H54 (cell line): Measurements from ENCODE around the gene SSNA1.
A peak's percentile ranks its signal among the peaks of the same experiment; 100 is the strongest.

Experiments
- DNase-seq: peaks from one replicate; pipeline ENCODE4 v3.0.0; 2011; ENCODE audit warnings: low spot score, mixed read lengths; ENCODE audit not compliant: insufficient read length
- FAIRE-seq: peaks from 3 replicates; lab custom pipeline; 2011; peaks lifted over from hg19 to GRCh38; lab: Jason Lieb, UNC
- POLR2A ChIP-seq: IDR thresholded peaks from 2 replicates; pipeline ENCODE4 v1.6.1; 2011; ENCODE audit warnings: low read depth, mild to moderate bottlenecking, low read length

Gene SSNA1

DNA sequence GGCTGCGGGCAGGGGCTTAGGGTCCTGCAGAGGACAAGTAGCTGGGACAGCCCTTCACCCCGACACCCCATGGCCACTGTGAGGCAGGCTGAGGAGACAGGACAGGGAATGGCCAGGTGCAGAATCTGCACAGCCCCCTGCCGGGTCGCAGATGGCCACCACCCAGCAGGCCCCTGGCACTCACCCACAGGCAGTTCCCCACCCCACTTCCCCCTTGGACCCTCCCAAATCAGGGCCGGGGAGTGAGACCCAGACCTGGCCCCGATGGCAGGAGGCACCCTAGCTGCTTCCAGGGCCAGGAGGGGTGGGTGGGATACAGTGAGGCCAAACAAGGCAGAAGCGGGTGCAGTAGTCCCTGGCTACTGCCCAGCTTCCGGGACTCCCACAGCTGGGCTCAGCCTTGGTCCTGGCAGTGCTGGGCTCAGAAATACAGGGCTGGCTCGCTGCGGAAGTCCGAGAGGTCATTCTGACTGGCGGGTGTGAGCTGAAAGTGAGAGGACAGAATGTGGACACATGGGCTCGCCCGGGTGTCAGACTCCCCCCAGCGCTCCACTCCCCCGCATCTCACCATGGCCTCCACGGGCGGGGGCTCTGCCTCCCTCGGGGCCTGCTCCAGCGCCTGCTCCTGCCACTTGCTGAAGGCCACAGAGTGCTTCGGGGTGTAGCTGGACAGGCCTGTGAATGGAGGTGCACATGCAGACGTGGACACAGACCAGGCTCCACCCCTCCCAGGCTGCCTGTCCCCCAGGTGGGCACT, 3.4 kb downstream of the SSNA1 start:
- no peak for TF ChIP-seq POLR2A
- FAIRE-seq = no peak
- DNase-seq = no peak

DNA sequence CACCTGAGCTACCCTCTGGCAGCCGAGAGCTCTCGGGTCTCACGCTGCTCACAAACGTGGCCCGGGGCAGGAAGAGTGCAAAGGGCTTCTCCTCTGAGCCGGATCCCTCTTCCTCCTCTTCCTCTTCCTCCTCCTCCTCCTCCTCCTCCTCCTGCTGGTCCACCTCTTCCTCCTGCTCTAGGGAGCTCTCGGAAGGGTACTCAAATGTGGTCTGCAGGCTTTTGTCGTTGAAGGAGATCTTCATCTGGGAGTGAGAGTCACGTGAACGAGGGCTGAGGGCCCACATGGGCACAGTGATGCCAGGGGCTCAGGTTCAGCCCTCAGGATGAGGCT, 3.9 kb downstream of the SSNA1 start:
- DNase-seq (no peak), FAIRE-seq (no peak)
- no peak for TF ChIP-seq POLR2A

DNA sequence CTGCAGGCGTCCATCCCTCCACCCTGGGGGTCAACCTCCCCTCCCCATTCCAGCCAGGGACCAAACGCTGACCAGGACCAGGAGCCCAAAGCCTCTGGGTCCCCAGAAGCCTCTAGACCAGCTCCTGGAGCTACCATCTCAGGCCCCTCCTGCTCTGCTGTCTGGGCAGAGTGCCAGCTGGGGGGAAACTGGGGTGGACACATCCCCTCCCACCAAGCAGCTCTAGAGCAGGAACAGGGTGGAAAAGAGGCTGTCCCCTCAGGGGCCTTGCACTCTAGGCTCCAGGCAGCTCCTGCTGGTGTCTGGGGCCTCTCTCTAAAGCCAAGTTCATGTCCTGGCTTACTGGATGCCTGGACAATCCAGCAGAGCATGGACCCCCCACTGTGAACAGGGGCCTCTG, 4.4 kb downstream of the SSNA1 start:
- DNase-seq = no peak
- no peak for TF ChIP-seq POLR2A
- no peak for FAIRE-seq

DNA sequence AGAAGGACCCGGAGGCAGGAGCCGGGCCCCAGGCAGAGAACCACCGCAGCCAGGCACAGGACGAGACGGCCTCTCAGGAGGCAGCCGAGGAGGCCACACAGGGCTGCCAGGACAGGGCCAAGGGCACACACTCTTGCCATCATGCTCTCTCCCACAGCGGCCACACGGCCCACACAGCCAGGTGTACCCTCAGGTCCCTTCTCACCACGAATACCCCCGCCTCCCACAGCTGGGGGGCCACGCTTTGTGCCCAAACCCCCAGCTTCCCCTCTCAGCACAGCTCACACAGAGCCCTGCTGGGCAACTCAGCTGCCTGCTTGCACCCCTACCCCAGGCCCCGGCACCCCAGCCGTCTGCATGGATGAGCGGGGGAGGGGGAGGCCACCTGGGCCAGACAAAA, 5.3 kb downstream of the SSNA1 start:
- no peak for FAIRE-seq
- no peak for TF ChIP-seq POLR2A
- no peak for DNase-seq

DNA sequence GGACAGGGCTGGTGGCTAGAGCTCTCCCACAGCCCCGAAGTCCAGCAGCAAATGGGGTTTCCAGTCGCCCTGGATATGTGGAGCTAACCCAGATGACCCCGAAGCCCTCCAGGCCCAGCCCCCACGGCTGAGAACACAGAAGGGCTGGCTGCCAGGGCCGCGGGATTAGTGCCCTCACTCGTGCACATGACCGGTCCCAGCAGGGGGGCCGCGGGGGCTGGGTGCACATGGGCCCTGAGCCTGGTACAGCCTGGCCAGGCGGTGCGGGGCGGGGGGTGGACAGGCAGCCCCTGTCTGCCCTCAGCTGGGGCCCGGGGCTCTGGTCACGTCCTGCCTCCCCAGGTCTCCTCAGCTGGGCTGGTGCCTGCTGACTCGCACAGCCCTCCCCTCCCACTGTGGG, 5.9 kb downstream of the SSNA1 start:
- TF ChIP-seq POLR2A = no peak
- DNase-seq (no peak), FAIRE-seq (no peak)

DNA sequence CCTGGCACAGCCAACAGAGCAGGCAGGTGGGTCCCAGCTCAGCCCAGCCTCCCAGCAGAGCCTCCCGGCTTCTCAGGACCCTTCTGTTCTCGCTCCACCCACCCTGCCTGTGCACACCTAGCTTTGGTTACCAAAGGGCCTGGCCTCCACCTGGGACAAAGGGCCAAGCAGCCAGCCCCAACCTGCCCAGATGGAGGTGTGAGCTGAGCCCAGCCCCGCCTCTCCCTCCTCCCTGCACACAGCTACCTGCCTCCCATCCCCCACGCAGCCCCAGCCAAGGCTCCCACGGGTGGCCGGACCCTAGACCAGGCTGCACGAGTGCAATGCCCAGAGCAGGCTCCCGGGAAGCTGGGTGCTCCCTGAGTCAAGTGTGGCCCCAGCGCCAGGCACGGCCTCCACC, 6.4 kb downstream of the SSNA1 start:
- DNase-seq (no peak), FAIRE-seq (no peak)
- no peak for TF ChIP-seq POLR2A

DNA sequence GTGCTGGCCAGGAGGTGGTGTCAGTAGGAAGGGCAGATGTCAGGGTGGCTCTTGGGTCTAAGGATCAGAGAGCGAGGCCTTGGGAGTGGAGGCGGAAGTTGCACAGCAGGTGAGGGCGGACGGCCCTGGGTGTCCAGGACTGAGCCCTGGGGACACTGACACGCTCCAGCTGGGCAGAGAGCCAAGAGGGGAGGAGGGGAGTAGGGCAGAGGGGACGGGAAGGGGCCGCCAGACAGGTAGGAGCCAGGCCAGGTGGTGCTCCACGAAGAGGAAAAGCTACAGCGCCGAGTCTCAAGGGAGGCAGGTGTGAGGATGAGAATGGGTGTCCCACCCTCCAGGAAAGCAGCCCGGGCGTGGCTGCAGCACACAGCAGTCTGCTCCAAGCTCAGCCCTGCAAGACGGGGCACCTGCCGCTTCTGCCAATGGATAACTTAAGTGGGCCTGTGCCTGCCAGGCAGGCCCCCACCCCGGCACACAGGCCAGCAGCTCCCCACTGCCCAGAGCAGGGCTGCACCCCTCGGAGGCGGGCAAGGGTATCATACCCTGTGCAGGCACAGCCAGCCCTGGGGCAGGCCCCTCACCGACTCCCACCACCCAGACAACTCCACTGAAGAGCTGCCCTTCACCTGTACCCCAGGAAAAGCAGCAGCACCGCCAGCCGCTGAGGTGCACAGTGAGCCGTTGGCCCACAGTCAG, 7.2 kb downstream of the SSNA1 start:
- DNase-seq (no peak), FAIRE-seq (no peak)
- TF ChIP-seq POLR2A = no peak

DNA sequence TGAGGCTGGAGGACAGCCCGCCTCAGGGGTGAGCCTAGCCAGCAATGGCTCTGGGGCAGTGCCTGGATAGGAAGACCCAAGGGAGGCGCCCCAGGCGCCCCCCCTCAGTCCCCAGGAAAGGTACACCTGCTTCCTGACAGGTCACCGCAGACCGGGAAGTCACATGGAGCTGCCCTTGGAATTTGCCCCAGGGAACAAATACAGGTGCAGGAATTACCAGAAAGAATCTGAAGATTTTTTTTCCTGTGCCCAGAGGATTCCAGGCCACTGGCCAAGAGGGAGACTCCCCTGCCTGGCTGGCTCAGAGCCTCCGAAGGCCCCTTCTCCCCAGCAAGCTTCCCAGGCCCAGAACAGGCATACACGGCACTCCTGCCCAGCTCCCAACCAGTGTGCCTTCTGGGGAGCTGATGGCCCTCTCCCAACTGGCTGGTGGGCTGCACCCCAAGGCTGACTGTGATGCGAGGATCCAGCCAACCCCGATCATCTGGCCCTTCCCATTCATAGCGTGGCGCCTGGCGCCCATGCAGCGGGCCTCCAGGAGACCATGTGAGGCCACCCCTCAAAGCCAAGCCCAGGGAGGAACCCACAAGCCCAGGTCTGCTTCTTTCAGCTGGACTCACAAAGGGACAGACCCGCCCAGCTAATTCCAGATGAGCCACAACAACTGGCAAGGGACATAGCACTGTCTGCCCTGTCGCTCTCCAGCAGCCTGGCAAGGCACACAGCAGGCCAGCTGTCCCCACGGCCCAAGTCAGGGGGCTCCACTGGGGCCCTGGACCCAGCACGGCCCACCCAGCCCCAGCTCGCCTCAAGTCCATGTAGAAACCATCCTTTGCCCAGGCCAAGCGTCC, 9.8 kb downstream of the SSNA1 start:
- DNase-seq = no peak
- no peak for FAIRE-seq

DNA sequence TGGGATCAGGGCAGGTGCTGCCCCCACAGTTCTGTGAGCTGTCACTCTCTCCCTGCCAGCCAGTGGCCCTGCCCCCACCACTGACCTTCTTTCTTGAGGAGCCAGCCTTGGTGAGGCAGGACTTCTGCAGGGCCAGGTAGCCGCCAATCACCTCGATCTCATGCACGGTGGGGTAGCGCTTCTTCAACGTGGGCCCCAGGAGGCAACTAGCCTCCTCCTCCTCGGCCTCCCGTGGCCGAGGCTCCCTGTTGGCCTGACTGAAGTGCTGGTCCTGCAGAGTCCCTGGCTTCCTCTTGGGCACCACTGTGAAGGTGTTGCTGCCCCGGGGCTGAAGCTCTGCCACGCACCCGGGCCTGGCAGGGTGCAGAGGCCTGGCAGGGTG, 10.4 kb downstream of the SSNA1 start:
- no peak for FAIRE-seq
- no peak for TF ChIP-seq POLR2A
- DNase-seq = no peak

More for the DNA sequence above, 9.8 kb downstream of the SSNA1 start:
- TF ChIP-seq POLR2A = no peak

DNA sequence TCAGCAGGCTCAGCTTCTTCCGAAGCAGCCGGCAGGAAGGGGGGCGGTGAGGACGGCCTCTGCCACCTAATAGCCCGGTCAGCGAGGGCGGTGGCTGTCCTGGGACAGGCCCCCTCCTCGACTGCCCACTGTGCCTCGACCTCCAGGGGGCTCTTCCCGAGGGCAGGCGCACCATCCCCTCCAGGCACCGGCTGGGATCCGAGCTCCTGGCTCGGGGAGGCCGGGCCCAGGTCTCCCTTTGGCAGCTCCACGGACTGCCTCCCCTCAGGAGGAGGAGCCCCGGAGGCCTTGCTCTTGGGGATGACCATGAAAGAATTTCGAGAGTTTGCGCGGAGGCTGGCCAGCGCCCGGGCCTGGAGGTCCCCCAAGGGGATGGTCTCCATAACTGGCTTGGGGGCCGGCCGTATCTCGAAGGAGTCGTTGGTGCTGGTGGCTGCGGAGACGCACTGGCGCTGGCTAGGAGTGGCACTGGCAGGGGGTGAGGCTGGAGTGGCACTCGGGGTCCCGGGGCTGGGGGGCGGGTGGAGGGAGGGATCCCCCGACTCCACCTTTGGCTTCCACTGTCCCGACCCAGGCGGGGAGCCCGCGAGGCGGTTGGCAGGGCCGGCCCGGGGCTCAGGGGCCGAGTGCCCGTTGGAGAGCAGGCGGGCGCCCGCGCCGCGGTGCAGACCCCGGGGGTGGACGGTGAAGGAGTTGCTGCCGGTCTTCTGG, 11.1 kb downstream of the SSNA1 start:
- FAIRE-seq (no peak), DNase-seq (no peak)

DNA sequence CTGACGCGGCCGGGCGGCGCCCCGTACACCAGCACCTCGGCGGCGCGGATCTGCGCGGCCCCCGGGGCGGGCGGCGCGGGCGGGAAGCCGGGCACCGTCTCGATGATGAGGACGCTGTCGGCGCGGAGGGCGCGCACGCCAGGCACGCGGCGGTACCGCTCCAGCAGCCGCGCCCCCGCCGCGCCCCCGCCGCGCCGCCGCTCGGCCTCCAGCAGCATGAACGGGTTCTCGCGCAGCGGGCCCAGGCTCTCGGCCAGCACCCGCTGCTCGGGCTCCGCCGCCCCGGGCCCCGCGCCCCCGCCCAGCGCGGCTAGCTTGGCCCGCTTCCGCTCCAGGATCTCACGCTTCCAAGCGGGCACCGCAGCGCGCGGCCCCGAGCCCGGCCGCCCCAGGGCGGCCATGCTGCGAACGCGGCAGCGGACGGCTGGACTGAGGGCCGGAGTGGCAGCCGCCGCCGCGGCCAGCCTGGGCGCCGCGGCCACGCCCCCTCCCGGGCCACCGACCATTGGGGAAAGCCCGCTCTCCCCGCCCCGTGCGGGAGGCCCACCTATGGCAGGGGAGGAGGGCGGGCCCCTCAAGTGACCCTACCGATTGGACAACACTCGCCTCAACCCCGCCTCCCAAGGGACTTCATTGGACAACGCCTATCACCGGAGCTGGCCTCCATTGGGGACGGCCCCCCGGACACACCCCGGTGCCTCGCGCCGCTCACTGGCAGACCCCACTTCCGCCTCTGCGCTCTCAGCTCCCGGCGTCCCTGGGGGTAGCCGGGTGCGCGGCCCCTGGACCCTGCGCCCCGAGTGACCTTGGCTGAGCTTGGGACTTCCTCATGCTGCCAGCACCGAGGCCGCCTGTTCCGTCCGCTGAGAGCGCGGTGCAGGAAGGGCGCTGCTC, 12.1 kb downstream of the SSNA1 start, which contains the start of gene TPRN:
Gene TPRN, minus strand, starts transcription at position 431 of the 894 bp plus-strand sequence. Its CDS starts 30 bp downstream, at position 401.
- peak; percentile 100 for DNase-seq
- TF ChIP-seq POLR2A = peak; percentile 89
- FAIRE-seq = peak; percentile 91

More for the DNA sequence above, 11.1 kb downstream of the SSNA1 start:
- TF ChIP-seq POLR2A = no peak

DNA sequence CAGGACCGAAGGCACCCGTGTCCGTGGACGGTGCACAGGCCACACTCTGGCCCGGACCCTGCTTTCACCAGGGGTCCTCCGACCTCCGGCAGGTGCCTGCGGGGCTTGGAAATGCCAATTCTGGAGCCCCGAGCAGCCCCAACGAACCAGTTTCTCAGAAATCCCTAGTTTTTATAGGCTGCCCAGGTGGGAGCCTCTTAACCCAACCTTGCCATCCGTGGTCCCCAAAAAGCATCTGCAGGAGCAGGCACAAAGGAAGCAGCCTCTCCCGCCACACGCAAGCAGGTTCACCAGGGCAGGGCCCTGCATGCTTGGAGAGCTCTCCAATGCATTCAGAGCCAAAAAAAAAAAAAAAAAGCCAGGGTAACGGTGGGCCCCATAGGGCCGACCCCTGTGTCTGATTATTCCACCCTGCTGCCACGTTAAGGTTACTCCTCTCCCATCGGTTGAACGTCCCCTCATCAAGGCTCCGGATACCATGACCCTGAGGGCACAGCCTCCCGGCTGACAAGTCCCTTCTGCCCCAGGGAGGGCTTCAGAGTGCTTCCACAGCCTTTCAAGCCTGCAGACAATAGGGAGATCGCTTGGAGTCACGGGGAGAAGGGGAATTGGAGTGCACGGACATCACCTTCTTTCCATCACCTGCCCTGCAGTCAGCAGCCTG, 12.9 kb downstream of the SSNA1 start:
- FAIRE-seq (no peak), DNase-seq (no peak)

More for the DNA sequence above, 12.9 kb downstream of the SSNA1 start:
- TF ChIP-seq POLR2A = no peak
